Caco-2 (cell line): ENCODE measurements around the gene WBP11. TPM values are rescaled to one million over a fixed set of nuclear protein-coding genes. Genes with fewer than 3 reads are reported as not detected.

Source experiments
- BruUV-seq: library from RNA; stranded (reverse); fragments of 400-500 nt; replicated peaks from 2 replicates; lab custom pipeline; 2021; lab: Mats Ljungman, UMichigan
- CTCF ChIA-PET: fragments of 300-600 bp; sonication (Branson Sonifier 250); formaldehyde crosslinking; loops from one replicate; lab custom pipeline; 2022; ENCODE audit warnings: antibody characterized with exemption; lab: Charles Lee
- POLR2A ChIA-PET: fragments of 300-600 bp; sonication (Branson Sonifier 250); formaldehyde crosslinking; loops from one replicate; lab custom pipeline; 2022; ENCODE audit warnings: antibody characterized with exemption; lab: Charles Lee
- DNase-seq, 2 experiments: peaks; one replicate each; pipeline versions ENCODE4 v3.0.0 to v3.0.0-alpha.2; 2020 to 2022
- H3K27me3 ChIP-seq: replicated peaks from 2 replicates; pipeline ENCODE4 v1.6.0; 2011; ENCODE audit warnings: low read length; ENCODE audit not compliant: control insufficient read depth, insufficient read depth
- H3K36me3 ChIP-seq: 2 replicates; pipeline ENCODE4 v1.5.1; 2011; ENCODE audit warnings: low read length; ENCODE audit not compliant: control insufficient read depth, insufficient read depth
- H3K4me1 ChIP-seq: fragments of 250-450 bp; sonication (Bioruptor Pico); 2 replicates; pipeline ENCODE4 v1.5.1; 2020; ENCODE audit warnings: mild to moderate bottlenecking
- H3K4me3 ChIP-seq: 2 replicates; pipeline ENCODE4 v1.5.1; 2011; ENCODE audit warnings: low read depth, mild to moderate bottlenecking, control low read depth, low read length
- H3K9me3 ChIP-seq: fragments of 250-450 bp; sonication (Bioruptor Pico); 2 replicates; pipeline ENCODE4 v1.5.1; 2020; ENCODE audit warnings: mild to moderate bottlenecking, moderate library complexity
- H3K27ac Mint-ChIP-seq: one replicate; pipeline ENCODE4 v1.8.0; 2022; ENCODE audit warnings: mixed read lengths; ENCODE audit not compliant: unreplicated experiment
- H3K27me3 Mint-ChIP-seq: one replicate; pipeline ENCODE4 v1.8.0; 2022; ENCODE audit warnings: mixed read lengths; ENCODE audit not compliant: insufficient read depth, unreplicated experiment
- H3K36me3 Mint-ChIP-seq: one replicate; pipeline ENCODE4 v1.8.0; 2022; ENCODE audit warnings: mild to moderate bottlenecking, mixed read lengths; ENCODE audit not compliant: insufficient read depth, unreplicated experiment
- H3K4me1 Mint-ChIP-seq: one replicate; pipeline ENCODE4 v1.8.0; 2022; ENCODE audit warnings: low read depth, mixed read lengths; ENCODE audit not compliant: unreplicated experiment
- H3K4me3 Mint-ChIP-seq: one replicate; pipeline ENCODE4 v1.8.0; 2022; ENCODE audit warnings: mild to moderate bottlenecking, moderate library complexity, mixed read lengths; ENCODE audit not compliant: unreplicated experiment
- H3K9me3 Mint-ChIP-seq: one replicate; pipeline ENCODE4 v1.8.0; 2022; ENCODE audit warnings: mixed read lengths; ENCODE audit not compliant: unreplicated experiment
- intact Hi-C: fragments of 100-400 bp; cut with micrococcal nuclease; formaldehyde crosslinking; loops from one replicate; pipeline ENCODE4 v1.10.0; 2022; ENCODE audit not compliant: unreplicated experiment
- total RNA-seq: library from RNA; stranded (reverse); gene quantifications from 2 replicates; pipeline ENCODE4 v1.2.3, GENCODE V29; 2022
- TF ChIP-seq, protein P1 (sequence below), 2 experiments: fragments of 200-600 bp in 1 of 2; IDR thresholded peaks; 1 replicate in 1 of 2; 2 replicates in 1 of 2; pipeline versions ENCODE4 v1.5.1 to v1.8.0; 2011 to 2022; ENCODE audit warnings: antibody characterized with exemption in 1 of 2, control low read depth in 1 of 2, inconsistent platforms in 1 of 2, low read depth in 1 of 2, low read length in 1 of 2, mild to moderate bottlenecking in 1 of 2, moderate library complexity in 1 of 2; ENCODE audit not compliant: insufficient read depth in 1 of 2, severe bottlenecking in 1 of 2, unreplicated experiment in 1 of 2

The WBP11 gene
- total RNA-seq, 1 experiment from 2014 or later, result 159 TPM

DNA sequence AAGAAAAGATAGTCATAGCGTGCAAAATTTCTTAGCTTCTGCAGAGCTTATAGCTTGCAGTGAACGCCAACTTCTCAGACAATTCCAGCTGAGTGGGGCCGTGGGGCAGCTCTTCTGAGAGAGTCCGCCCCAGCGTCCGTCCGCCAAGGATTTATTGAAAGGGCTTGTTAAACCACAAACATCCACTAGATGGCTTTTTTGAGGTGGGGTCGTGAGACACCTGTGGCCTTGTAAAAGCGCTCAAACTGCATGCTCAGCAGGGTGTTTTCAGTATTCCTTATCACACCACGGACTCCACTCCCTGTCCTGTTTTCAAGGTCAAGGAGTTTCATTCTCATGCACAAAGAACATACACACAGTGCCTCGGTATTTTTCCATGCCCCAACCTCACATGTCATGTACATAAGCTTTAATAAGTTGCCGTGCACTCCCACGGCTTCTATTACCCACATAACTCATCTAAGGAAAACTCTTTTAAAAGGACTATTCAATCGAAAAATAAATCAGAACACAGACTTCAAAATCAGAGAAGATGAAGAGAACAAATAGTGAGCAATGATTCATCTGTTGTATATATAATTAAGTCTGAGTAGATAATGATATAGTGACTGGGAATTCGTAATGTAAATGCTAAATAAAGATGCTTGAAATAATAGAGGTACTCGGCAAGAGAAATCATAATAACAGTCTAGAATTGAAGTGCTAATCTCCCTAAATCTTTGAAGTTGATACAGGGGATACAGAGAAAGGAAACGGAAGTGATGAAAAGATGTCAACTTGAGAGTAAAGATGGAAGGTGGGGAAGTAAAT is 46.7 kb downstream of the WBP11 start:
- Mint-ChIP-seq H3K27ac (no peak overlapping the region), H3K27me3 (no peaks in the 10 kb centered on the region), H3K36me3 (peaks cover 8% of the 10 kb centered on the region), H3K4me3 (no peak overlapping the region), H3K9me3 (peaks cover 29% of the 10 kb centered on the region), H3K4me1 (no peaks in the 10 kb centered on the region)
- 0 out of 2 replicates have a peak, but pooled peaks cover 5% of the 10 kb centered on the region for H3K9me3 ChIP-seq
- H3K36me3 ChIP-seq, result no peaks in the 10 kb centered on the region
- 0 out of 2 replicates have a peak, but pooled peaks cover 3% of the 10 kb centered on the region for H3K4me1 ChIP-seq
- DNase-seq, result peak; percentile 51 to 72
- CTCF ChIA-PET, result interaction anchor here (0.9 to 1.8 kb wide), 2 partner anchors 14 to 22 kb away, joined by 3 to 8 read pairs; a partner anchor contains a TSS
- H3K27me3 ChIP-seq, result no peaks in the 10 kb centered on the region
- no TSS peak for BruUV-seq
- H3K4me3 ChIP-seq, result no peak overlapping the region
- POLR2A ChIA-PET, result no interaction called here
- TF ChIP-seq, protein P1, sequence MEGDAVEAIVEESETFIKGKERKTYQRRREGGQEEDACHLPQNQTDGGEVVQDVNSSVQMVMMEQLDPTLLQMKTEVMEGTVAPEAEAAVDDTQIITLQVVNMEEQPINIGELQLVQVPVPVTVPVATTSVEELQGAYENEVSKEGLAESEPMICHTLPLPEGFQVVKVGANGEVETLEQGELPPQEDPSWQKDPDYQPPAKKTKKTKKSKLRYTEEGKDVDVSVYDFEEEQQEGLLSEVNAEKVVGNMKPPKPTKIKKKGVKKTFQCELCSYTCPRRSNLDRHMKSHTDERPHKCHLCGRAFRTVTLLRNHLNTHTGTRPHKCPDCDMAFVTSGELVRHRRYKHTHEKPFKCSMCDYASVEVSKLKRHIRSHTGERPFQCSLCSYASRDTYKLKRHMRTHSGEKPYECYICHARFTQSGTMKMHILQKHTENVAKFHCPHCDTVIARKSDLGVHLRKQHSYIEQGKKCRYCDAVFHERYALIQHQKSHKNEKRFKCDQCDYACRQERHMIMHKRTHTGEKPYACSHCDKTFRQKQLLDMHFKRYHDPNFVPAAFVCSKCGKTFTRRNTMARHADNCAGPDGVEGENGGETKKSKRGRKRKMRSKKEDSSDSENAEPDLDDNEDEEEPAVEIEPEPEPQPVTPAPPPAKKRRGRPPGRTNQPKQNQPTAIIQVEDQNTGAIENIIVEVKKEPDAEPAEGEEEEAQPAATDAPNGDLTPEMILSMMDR (IDR thresholded peaks at IDR 0.05; ENCODE audit: insufficient read depth in 1 of 2, low read depth in 1 of 2, low read length in 1 of 2, severe bottlenecking in 1 of 2, unreplicated experiment in 1 of 2), result peak; percentile 53 to 69
- intact Hi-C loops, result no loop called here

DNA sequence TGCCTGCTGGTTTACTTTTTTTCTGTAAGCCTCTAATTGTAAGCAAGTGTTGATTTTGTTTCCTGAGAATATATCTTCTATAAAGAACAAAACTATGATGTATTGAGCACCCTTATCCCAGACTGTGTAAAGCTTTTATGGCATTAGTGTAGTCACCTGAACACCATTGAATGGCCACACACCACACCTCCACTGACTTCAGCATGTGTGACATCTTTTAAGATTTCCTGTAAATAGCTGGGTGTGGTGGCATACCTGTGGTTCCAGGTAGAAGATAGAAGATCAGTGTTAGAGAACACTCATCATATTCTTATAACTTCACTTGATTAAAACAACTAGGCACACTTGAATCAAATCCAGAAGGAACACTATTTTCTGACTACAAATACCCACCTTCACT is 51.3 kb downstream of the WBP11 start:
- no TSS peak for BruUV-seq
- no peak overlapping the region for H3K4me3 ChIP-seq
- ChIA-PET POLR2A (no interaction called here), CTCF (no interaction called here)
- no peaks in the 10 kb centered on the region for H3K27me3 Mint-ChIP-seq
- intact Hi-C loops, result no loop called here
- H3K36me3 ChIP-seq, result no peaks in the 10 kb centered on the region
- H3K4me3 Mint-ChIP-seq, result no peak overlapping the region
- H3K4me1 Mint-ChIP-seq, result no peaks in the 10 kb centered on the region
- no peak for DNase-seq
- H3K4me1 ChIP-seq, result 0 out of 2 replicates have a peak, but pooled peaks cover 3% of the 10 kb centered on the region
- TF ChIP-seq, protein P1 (IDR thresholded peaks at IDR 0.05; ENCODE audit: insufficient read depth in 1 of 2, low read depth in 1 of 2, low read length in 1 of 2, severe bottlenecking in 1 of 2, unreplicated experiment in 1 of 2), result no peak
- no peaks in the 10 kb centered on the region for H3K27me3 ChIP-seq
- peaks cover 16% of the 10 kb centered on the region for H3K9me3 Mint-ChIP-seq
- no peak overlapping the region for H3K27ac Mint-ChIP-seq
- peaks cover 1% of the 10 kb centered on the region; the same call in 1 of the 2 replicates for H3K9me3 ChIP-seq
- H3K36me3 Mint-ChIP-seq, result no peaks in the 10 kb centered on the region

DNA sequence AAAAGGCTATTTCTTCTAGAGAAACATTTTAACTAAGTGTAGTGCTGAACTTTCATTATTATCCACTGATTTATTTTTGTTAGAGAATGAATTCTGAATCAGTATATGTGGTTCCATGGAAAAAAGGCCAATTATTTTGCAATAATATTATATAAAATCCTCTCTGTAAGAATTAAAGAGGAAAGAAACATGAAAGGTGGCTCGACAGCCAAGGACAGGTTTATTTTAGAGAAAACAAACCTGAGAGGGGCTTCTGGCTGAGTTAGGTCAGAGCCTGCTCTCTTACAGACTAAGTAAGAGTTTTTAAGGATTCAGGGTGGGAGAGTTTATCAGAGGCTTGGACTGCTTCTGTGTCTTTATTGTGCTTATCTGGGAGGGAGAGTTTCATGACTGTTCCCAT is 60.2 kb downstream of the WBP11 start:
- TF ChIP-seq, protein P1 (IDR thresholded peaks at IDR 0.05; ENCODE audit: insufficient read depth in 1 of 2, low read depth in 1 of 2, low read length in 1 of 2, severe bottlenecking in 1 of 2, unreplicated experiment in 1 of 2), result no peak
- no peak overlapping the region for H3K4me3 Mint-ChIP-seq
- Histone ChIP-seq H3K27me3 (no peaks in the 10 kb centered on the region), H3K4me3 (no peak overlapping the region), H3K9me3 (peaks cover 13% of the 10 kb centered on the region), H3K4me1 (no peaks in the 10 kb centered on the region), H3K36me3 (no peaks in the 10 kb centered on the region)
- ChIA-PET POLR2A (no interaction called here), CTCF (no interaction called here)
- H3K27ac Mint-ChIP-seq, result no peak overlapping the region
- BruUV-seq, result no TSS peak
- no peaks in the 10 kb centered on the region for H3K36me3 Mint-ChIP-seq
- peaks cover 48% of the 10 kb centered on the region for H3K9me3 Mint-ChIP-seq
- intact Hi-C loops, result no loop called here
- no peaks in the 10 kb centered on the region for H3K4me1 Mint-ChIP-seq
- no peak for DNase-seq
- H3K27me3 Mint-ChIP-seq, result no peaks in the 10 kb centered on the region
